ENCODE results near the gene AGAP1. TPM values are rescaled to one million over a fixed set of nuclear protein-coding genes. Genes with fewer than 3 reads are reported as not detected.
A peak's percentile ranks its signal among the peaks of the same experiment; 100 is the strongest.

The AGAP1 gene
- total RNA-seq, 1 donor from 2014 or later, result 39.0 TPM

DNA sequence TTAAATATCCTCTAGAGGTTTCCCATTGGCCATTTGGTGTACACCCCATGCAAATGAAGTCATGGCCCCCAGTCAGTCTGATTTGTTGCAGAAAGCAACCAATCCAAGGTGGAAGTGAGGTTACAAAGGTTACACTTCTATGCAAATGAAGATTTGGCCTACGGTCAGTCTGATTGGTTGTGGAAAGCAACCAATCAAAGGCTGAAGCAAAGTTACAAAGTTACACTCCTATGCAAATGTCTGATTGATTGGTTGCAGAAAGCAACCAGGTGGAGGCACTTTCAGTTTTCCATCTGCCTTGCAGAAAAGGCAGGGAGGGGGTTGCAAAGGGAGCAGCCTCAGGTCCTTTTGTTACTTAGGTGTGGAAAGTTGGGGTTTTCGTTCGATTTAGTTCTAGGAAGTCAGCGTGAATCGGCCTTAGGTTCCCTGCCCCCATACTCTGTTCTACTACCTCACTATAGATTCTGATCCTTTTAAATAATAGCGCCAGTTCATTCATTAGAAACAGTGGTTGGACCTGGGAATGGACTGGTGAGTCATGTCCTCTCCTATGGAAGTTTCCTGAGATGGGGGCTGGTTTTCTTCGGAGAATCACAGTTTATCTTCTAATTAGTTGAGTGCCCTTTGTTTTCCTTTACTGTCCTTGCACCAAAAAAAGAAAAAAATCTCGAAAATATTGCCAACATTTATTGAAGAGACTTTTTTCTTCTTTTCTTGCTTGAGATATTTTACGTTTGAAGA lies 279.5 kb downstream of the AGAP1 start:
- Mint-ChIP-seq H3K4me3 (ENCODE audit: unreplicated experiment) (no peak overlapping the region), H3K4me1 (ENCODE audit: low read depth) (peaks cover 5% of the 10 kb centered on the region), H3K9me3 (ENCODE audit: low read depth) (no peaks in the 10 kb centered on the region), H3K27me3 (ENCODE audit: low read depth) (no peaks in the 10 kb centered on the region), H3K27ac (ENCODE audit: unreplicated experiment) (no peak overlapping the region), H3K36me3 (ENCODE audit: low read depth) (peaks cover 3% of the 10 kb centered on the region)
- DNase-seq (ENCODE audit: low spot score), result no peak
- TF ChIP-seq, protein P1, sequence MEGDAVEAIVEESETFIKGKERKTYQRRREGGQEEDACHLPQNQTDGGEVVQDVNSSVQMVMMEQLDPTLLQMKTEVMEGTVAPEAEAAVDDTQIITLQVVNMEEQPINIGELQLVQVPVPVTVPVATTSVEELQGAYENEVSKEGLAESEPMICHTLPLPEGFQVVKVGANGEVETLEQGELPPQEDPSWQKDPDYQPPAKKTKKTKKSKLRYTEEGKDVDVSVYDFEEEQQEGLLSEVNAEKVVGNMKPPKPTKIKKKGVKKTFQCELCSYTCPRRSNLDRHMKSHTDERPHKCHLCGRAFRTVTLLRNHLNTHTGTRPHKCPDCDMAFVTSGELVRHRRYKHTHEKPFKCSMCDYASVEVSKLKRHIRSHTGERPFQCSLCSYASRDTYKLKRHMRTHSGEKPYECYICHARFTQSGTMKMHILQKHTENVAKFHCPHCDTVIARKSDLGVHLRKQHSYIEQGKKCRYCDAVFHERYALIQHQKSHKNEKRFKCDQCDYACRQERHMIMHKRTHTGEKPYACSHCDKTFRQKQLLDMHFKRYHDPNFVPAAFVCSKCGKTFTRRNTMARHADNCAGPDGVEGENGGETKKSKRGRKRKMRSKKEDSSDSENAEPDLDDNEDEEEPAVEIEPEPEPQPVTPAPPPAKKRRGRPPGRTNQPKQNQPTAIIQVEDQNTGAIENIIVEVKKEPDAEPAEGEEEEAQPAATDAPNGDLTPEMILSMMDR (IDR thresholded peaks at IDR 0.05), result no peak

DNA sequence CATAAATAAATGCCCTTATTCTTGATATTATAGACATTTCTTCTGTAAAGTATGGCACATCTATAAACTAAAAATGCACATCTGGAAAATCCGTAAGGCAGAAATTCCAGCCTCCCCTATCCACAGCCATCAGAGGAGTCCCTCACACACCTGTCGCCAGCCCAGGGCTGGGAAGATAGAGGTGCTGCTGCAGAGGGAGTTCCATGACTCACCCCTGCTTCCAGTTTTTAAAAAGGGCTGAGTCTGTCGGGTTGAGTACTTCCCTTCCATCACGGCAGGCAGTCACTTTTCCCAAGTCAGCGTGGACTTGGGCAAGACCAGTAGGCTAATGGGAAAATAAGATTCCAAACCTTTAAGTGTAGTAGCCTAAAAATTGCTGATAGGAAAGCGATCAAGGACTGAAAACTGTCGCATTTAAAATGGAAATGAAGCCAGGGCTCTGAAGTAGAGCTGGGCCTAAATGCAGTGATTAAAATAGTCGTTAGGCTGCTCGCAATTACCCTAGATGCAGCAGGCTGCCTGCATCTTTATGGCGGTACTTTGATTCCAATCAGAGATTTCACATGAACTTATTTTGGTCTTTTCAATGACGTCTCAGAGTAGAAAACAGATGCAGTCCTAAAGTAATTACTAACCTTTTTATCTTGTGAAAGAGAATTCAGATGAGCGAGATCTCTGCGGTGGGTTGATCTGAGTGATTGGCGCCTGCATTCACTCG lies 280.5 kb downstream of the AGAP1 start:
- peaks cover 3% of the 10 kb centered on the region for H3K4me1 Mint-ChIP-seq (ENCODE audit: low read depth)
- no peak overlapping the region for H3K27ac Mint-ChIP-seq (ENCODE audit: unreplicated experiment)
- no peak overlapping the region for H3K4me3 Mint-ChIP-seq (ENCODE audit: unreplicated experiment)
- TF ChIP-seq, protein P1 (IDR thresholded peaks at IDR 0.05), result no peak
- peaks cover 3% of the 10 kb centered on the region for H3K36me3 Mint-ChIP-seq (ENCODE audit: low read depth)
- H3K9me3 Mint-ChIP-seq (ENCODE audit: low read depth), result no peaks in the 10 kb centered on the region
- H3K27me3 Mint-ChIP-seq (ENCODE audit: low read depth), result no peaks in the 10 kb centered on the region
- DNase-seq (ENCODE audit: low spot score), result no peak

DNA sequence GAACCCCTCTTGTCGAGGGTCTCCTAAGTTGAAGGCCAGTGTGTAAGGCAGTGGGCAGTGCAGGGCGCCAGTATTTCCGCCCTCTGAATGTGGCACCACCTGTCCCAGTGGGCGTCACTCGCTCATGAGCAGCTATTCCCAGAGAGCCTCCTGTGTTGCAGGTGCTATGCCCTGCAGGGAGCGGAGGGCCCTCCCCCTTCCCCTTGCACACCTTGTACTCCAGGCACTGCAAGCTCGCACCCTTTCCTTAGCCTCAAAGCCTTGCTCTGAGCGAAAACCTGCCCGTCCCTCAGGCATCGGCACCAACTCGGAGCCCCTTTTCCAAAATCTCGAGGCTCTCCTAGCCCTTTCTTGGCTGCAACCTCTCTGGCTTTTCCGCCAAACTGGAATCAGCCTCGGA lies 282.7 kb downstream of the AGAP1 start:
- Mint-ChIP-seq H3K27ac (ENCODE audit: unreplicated experiment) (no peak overlapping the region), H3K4me3 (ENCODE audit: unreplicated experiment) (no peak overlapping the region), H3K27me3 (ENCODE audit: low read depth) (no peaks in the 10 kb centered on the region), H3K36me3 (ENCODE audit: low read depth) (peaks cover 2% of the 10 kb centered on the region), H3K4me1 (ENCODE audit: low read depth) (peaks cover 3% of the 10 kb centered on the region), H3K9me3 (ENCODE audit: low read depth) (no peaks in the 10 kb centered on the region)
- DNase-seq (ENCODE audit: low spot score), result no peak
- TF ChIP-seq, protein P1 (IDR thresholded peaks at IDR 0.05), result no peak

DNA sequence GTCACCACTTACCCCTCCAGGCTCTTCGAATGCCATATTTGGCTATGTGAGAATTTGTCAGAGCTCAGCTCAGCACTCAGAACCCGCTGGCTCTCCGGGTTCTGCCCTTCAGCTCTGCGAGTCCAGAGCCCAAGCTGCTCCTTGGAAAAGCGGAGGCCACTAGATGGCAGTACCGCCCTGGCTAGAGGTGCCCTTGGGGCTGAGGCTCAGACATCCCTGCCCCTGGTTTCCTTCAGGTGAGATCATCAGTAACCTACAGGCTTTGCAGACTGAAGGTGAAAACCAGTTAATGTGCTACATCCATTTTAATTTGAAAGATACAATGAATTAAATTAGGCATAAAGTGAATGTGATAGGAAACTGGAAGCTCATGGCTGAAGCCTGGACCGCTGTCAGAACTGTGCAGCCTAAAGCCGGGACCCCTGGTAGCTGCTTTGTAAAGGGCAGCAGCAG lies 285.6 kb downstream of the AGAP1 start:
- H3K4me3 Mint-ChIP-seq (ENCODE audit: unreplicated experiment), result no peak overlapping the region
- H3K4me1 Mint-ChIP-seq (ENCODE audit: low read depth), result peaks cover 3% of the 10 kb centered on the region
- no peak overlapping the region for H3K27ac Mint-ChIP-seq (ENCODE audit: unreplicated experiment)
- DNase-seq (ENCODE audit: low spot score), result no peak
- TF ChIP-seq, protein P1 (IDR thresholded peaks at IDR 0.05), result peak; percentile 98
- no peaks in the 10 kb centered on the region for H3K27me3 Mint-ChIP-seq (ENCODE audit: low read depth)
- H3K9me3 Mint-ChIP-seq (ENCODE audit: low read depth), result no peaks in the 10 kb centered on the region
- peaks cover 4% of the 10 kb centered on the region for H3K36me3 Mint-ChIP-seq (ENCODE audit: low read depth)

DNA sequence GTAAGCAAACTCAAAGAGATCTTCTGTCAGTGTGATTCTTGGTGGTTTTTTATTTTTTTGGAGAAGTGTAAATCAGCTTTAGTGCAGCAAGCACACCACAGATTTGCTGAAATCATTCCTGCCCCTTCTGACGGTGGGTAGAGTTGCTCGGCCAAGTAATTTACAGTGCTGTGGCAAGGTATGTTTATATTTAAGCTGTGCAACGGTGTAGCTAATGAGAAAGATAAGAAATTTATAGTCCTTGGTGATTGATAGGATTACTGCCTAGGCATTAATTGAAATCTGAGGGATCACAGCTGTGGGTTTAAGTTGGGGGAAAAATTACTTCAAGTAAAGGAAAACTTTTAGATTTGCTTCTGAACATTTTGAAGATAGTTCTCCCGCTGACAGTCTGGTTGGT lies 286.6 kb downstream of the AGAP1 start:
- Mint-ChIP-seq H3K4me3 (ENCODE audit: unreplicated experiment) (no peak overlapping the region), H3K27me3 (ENCODE audit: low read depth) (no peaks in the 10 kb centered on the region), H3K9me3 (ENCODE audit: low read depth) (no peaks in the 10 kb centered on the region), H3K36me3 (ENCODE audit: low read depth) (peaks cover 4% of the 10 kb centered on the region), H3K4me1 (ENCODE audit: low read depth) (peaks cover 3% of the 10 kb centered on the region), H3K27ac (ENCODE audit: unreplicated experiment) (no peak overlapping the region)
- no peak for DNase-seq (ENCODE audit: low spot score)
- TF ChIP-seq, protein P1 (IDR thresholded peaks at IDR 0.05), result no peak
